NB4 (cell line): ENCODE results near the gene RIT2.

ENCODE experiments used
- DNase-seq: peaks from one replicate; pipeline ENCODE4 v3.0.0; 2010; ENCODE audit warnings: low read depth
- H3K4me3 ChIP-seq: one replicate; pipeline ENCODE4 v1.5.1; 2011; ENCODE audit warnings: mild to moderate bottlenecking, low read depth, low read length, moderate library complexity
- CTCF ChIP-seq: IDR thresholded peaks from one replicate; pipeline ENCODE4 v1.5.1; 2012; ENCODE audit warnings: low read depth, low read length
- MAX ChIP-seq: IDR thresholded peaks from 2 replicates; pipeline ENCODE4 v1.6.1; 2011; ENCODE audit warnings: low read depth, low read length
- MYC ChIP-seq: IDR thresholded peaks from 2 replicates; pipeline ENCODE4 v1.6.1; 2011; ENCODE audit warnings: low read depth, low read length
- POLR2A ChIP-seq: IDR thresholded peaks from 2 replicates; pipeline ENCODE4 v1.6.1; 2011; ENCODE audit warnings: mild to moderate bottlenecking; ENCODE audit not compliant: insufficient read length; ENCODE audit errors: extremely low read depth

Gene RIT2

GRCh38 chr18:43010611-43011010 lies 104.9 kb downstream of the RIT2 start:
- no peak for TF ChIP-seq CTCF
- no peak for TF ChIP-seq MAX
- no peak for TF ChIP-seq POLR2A
- no peak for TF ChIP-seq MYC
- H3K4me3 ChIP-seq = no peak overlapping the region
- no peak for DNase-seq

GRCh38 chr18:43009674-43010073 lies 105.8 kb downstream of the RIT2 start:
- TF ChIP-seq MAX (no peak), MYC (no peak), POLR2A (no peak), CTCF (no peak)
- no peak for DNase-seq
- H3K4me3 ChIP-seq = no peak overlapping the region

GRCh38 chr18:43007365-43007764 lies 108.1 kb downstream of the RIT2 start:
- TF ChIP-seq MAX (no peak), POLR2A (no peak), MYC (no peak), CTCF (no peak)

GRCh38 chr18:43004421-43004820 lies 111.1 kb downstream of the RIT2 start:
- no peak overlapping the region for H3K4me3 ChIP-seq
- no peak for DNase-seq
- TF ChIP-seq POLR2A = no peak
- TF ChIP-seq CTCF = no peak
- TF ChIP-seq MAX = no peak
- no peak for TF ChIP-seq MYC

More at GRCh38 chr18:43007365-43007764, 108.1 kb downstream of the RIT2 start:
- no peak overlapping the region for H3K4me3 ChIP-seq
- no peak for DNase-seq

- no peak for TF ChIP-seq MAX
- TF ChIP-seq POLR2A = no peak
- TF ChIP-seq MYC = no peak
- TF ChIP-seq CTCF = no peak
- no peak for DNase-seq
- H3K4me3 ChIP-seq = no peak overlapping the region
These were observed 113.7 kb downstream of the RIT2 start for GRCh38 chr18:43001821-43002220.

- TF ChIP-seq CTCF = no peak
- TF ChIP-seq POLR2A = no peak
- TF ChIP-seq MYC = no peak
- TF ChIP-seq MAX = no peak
- no peak for DNase-seq
- no peak overlapping the region for H3K4me3 ChIP-seq
These were observed 118.7 kb downstream of the RIT2 start for GRCh38 chr18:42996824-42997223.
